Measurements from ENCODE around the gene ASPHD1. TPM values are rescaled to one million over a fixed set of nuclear protein-coding genes. Genes with fewer than 3 reads are reported as not detected.

Gene ASPHD1
- polyA plus RNA-seq, 1 of the 3 experiments (the other 2 are of a cell fraction): 35.1 TPM

GRCh38 chr16:29894352-29894751 is 5.9 kb upstream of the ASPHD1 start:
- Histone ChIP-seq H3K4me1 (ENCODE audit: control insufficient read depth in 1 of 2, insufficient read depth in 2 of 2, low read depth in 1 of 2, low read length in 1 of 2) (peaks cover 0 to 13% of the 10 kb centered on the region in 2 experiments; a peak in 1 of 4 replicates), H3F3A (replicated peaks; ENCODE audit: insufficient read depth) (peaks cover 7% of the 10 kb centered on the region), H3K9me3 (no peaks in the 10 kb centered on the region), H3K79me2 (ENCODE audit: insufficient read depth) (no peaks in the 10 kb centered on the region), H3K36me3 (replicated peaks in 1 of 2; ENCODE audit: control insufficient read depth in 1 of 2, insufficient read depth in 2 of 2, low read length in 1 of 2) (peaks cover 0 to 5% of the 10 kb centered on the region in 2 experiments), H2AFZ (ENCODE audit: low read depth) (no peak overlapping the region), H3K27me3 (ENCODE audit: insufficient read depth) (no peaks in the 10 kb centered on the region), H3K4me2 (no peak overlapping the region), H3K27ac (ENCODE audit: low read depth in 2 of 2, low read length in 1 of 2) (no peak overlapping the region), H4K20me1 (ENCODE audit: insufficient read depth) (no peaks in the 10 kb centered on the region), H3K9me2 (no peaks in the 10 kb centered on the region), H3K9ac (no peak overlapping the region), H3K4me3 (ENCODE audit: low read depth in 2 of 2, low read length in 1 of 2) (no peak overlapping the region)
- POLR2A ChIA-PET: no interaction called here
- CTCF ChIA-PET: no interaction called here
- WGBS (ENCODE audit: low lambda C conversion rate): 76% methylated on average over 4 of the region's 4 CpGs
- no peak for DNase-seq
- no peak for TF ChIP-seq JUND (IDR thresholded peaks at IDR 0.05)
- TF ChIP-seq FOXJ3 (CRISPR knock-in tag; IDR thresholded peaks at IDR 0.05): no peak
- TF ChIP-seq, protein P1, sequence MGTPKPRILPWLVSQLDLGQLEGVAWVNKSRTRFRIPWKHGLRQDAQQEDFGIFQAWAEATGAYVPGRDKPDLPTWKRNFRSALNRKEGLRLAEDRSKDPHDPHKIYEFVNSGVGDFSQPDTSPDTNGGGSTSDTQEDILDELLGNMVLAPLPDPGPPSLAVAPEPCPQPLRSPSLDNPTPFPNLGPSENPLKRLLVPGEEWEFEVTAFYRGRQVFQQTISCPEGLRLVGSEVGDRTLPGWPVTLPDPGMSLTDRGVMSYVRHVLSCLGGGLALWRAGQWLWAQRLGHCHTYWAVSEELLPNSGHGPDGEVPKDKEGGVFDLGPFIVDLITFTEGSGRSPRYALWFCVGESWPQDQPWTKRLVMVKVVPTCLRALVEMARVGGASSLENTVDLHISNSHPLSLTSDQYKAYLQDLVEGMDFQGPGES (IDR thresholded peaks at IDR 0.05; ENCODE audit: low read depth, low read length): no peak
- no peak for TF ChIP-seq SMC3 (IDR thresholded peaks at IDR 0.05; ENCODE audit: low read depth, low read length)

GRCh38 chr16:29896841-29897240 is 3.4 kb upstream of the ASPHD1 start:
- H3F3A ChIP-seq (replicated peaks; ENCODE audit: insufficient read depth): peaks cover 20% of the 10 kb centered on the region
- H3K9ac ChIP-seq: no peak overlapping the region
- peaks cover 11% of the 10 kb centered on the region for H3K79me2 ChIP-seq (ENCODE audit: insufficient read depth)
- peaks cover 0 to 5% of the 10 kb centered on the region in 2 experiments for H3K36me3 ChIP-seq (replicated peaks in 1 of 2; ENCODE audit: control insufficient read depth in 1 of 2, insufficient read depth in 2 of 2, low read length in 1 of 2)
- H3K9me3 ChIP-seq: no peaks in the 10 kb centered on the region
- CTCF ChIA-PET: no interaction called here
- 0 out of 2 replicates have a peak, but pooled peaks cover 3% of the 10 kb centered on the region for H4K20me1 ChIP-seq (ENCODE audit: insufficient read depth)
- no peak overlapping the region for H2AFZ ChIP-seq (ENCODE audit: low read depth)
- no peak for DNase-seq
- H3K9me2 ChIP-seq: no peaks in the 10 kb centered on the region
- H3K4me2 ChIP-seq: no peak overlapping the region
- WGBS (ENCODE audit: low lambda C conversion rate): 79% methylated on average over 5 of the region's 15 CpGs
- no peak overlapping the region for H3K4me3 ChIP-seq (ENCODE audit: low read depth in 2 of 2, low read length in 1 of 2)
- POLR2A ChIA-PET: no interaction called here
- peaks cover 0 to 19% of the 10 kb centered on the region in 2 experiments; a peak in 1 of 4 replicates for H3K4me1 ChIP-seq (ENCODE audit: control insufficient read depth in 1 of 2, insufficient read depth in 2 of 2, low read depth in 1 of 2, low read length in 1 of 2)
- H3K27me3 ChIP-seq (ENCODE audit: insufficient read depth): no peaks in the 10 kb centered on the region
- TF ChIP-seq FOXJ3 (CRISPR knock-in tag; IDR thresholded peaks at IDR 0.05): no peak
- TF ChIP-seq REST (IDR thresholded peaks at IDR 0.05; ENCODE audit: low read depth, low read length): no peak
- H3K27ac ChIP-seq (ENCODE audit: low read depth in 2 of 2, low read length in 1 of 2): no peak overlapping the region

GRCh38 chr16:29897333-29897732 is 3.0 kb upstream of the ASPHD1 start:
- Histone ChIP-seq H3F3A (replicated peaks; ENCODE audit: insufficient read depth) (peaks cover 17% of the 10 kb centered on the region), H3K27me3 (ENCODE audit: insufficient read depth) (no peaks in the 10 kb centered on the region), H3K27ac (ENCODE audit: low read depth in 2 of 2, low read length in 1 of 2) (no peak overlapping the region), H3K9me3 (no peaks in the 10 kb centered on the region), H3K36me3 (replicated peaks in 1 of 2; ENCODE audit: control insufficient read depth in 1 of 2, insufficient read depth in 2 of 2, low read length in 1 of 2) (peaks cover 0 to 5% of the 10 kb centered on the region in 2 experiments), H3K4me2 (peak overlapping the region; percentile 100), H3K9me2 (no peaks in the 10 kb centered on the region), H4K20me1 (ENCODE audit: insufficient read depth) (0 out of 2 replicates have a peak, but pooled peaks cover 3% of the 10 kb centered on the region), H3K79me2 (ENCODE audit: insufficient read depth) (peaks cover 16% of the 10 kb centered on the region), H2AFZ (ENCODE audit: low read depth) (no peak overlapping the region), H3K9ac (no peak overlapping the region), H3K4me1 (ENCODE audit: control insufficient read depth in 1 of 2, insufficient read depth in 2 of 2, low read depth in 1 of 2, low read length in 1 of 2) (peaks cover 0 to 20% of the 10 kb centered on the region in 2 experiments; a peak in 1 of 4 replicates), H3K4me3 (ENCODE audit: low read depth in 2 of 2, low read length in 1 of 2) (no peak overlapping the region)
- ChIA-PET POLR2A (interaction anchor here (1.0 kb wide), 1 partner anchor 98 kb away, joined by 3 read pairs; the partner anchor contains the start of genes HIRIP3 and INO80E), CTCF (no interaction called here)
- no peak for TF ChIP-seq NRF1 (IDR thresholded peaks at IDR 0.05; ENCODE audit: low read depth, low read length)
- no peak for TF ChIP-seq USF1 (IDR thresholded peaks at IDR 0.05; ENCODE audit: borderline replicate concordance, low read depth)
- TF ChIP-seq FOXM1 (IDR thresholded peaks at IDR 0.05; ENCODE audit: low read depth): no peak
- no peak for TF ChIP-seq YY1 (IDR thresholded peaks at IDR 0.05; ENCODE audit: low read depth)
- no peak for TF ChIP-seq NFIC (IDR thresholded peaks at IDR 0.05; ENCODE audit: borderline replicate concordance)
- TF ChIP-seq RXRA (IDR thresholded peaks at IDR 0.05; ENCODE audit: borderline replicate concordance, low read depth): no peak
- TF ChIP-seq MXI1 (IDR thresholded peaks at IDR 0.05; ENCODE audit: low read depth, low read length): no peak
- TF ChIP-seq GATA2 (CRISPR knock-in tag; IDR thresholded peaks at IDR 0.05): no peak
- TF ChIP-seq EP300 (IDR thresholded peaks at IDR 0.05; ENCODE audit: borderline replicate concordance in 1 of 2, low read depth in 1 of 2, low read length in 1 of 2): no peak
- TF ChIP-seq SIN3A (IDR thresholded peaks at IDR 0.05; ENCODE audit: borderline replicate concordance, low read depth, low read length): no peak
- no peak for TF ChIP-seq TCF12 (IDR thresholded peaks at IDR 0.05)
- TF ChIP-seq, protein P2, sequence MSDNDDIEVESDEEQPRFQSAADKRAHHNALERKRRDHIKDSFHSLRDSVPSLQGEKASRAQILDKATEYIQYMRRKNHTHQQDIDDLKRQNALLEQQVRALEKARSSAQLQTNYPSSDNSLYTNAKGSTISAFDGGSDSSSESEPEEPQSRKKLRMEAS (IDR thresholded peaks at IDR 0.05; ENCODE audit: low read depth): no peak
- TF ChIP-seq ELF1 (IDR thresholded peaks at IDR 0.05): no peak
- DNase-seq: no peak
- 73% methylated on average over 4 of the region's 4 CpGs for WGBS (ENCODE audit: low lambda C conversion rate)

All from SK-N-SH (cell line).